ENCODE data around the gene ADGRE3.

Gene ADGRE3

GRCh38 chr19:14689598-14690503 is 15.2 kb upstream of the ADGRE3 start, which contains the start of gene ZNF333:
Gene ZNF333 (plus strand): TSS chr19:14690048. CDS start chr19:14693492, 3,444 bp downstream.
- Histone ChIP-seq H3K27ac (ENCODE audit: low read depth, low read length) (peak within 1 kb of the TSS; percentile 90; the same call in 1 of the 2 replicates), H3K9me3 (ENCODE audit: control insufficient read depth, insufficient read depth, low read depth, low read length) (0 out of 2 replicates have a peak, but pooled peaks cover 2% of the 10 kb centered on the region), H3K27me3 (ENCODE audit: control insufficient read depth, insufficient read depth, low read length) (no peaks in the 10 kb centered on the region), H3K4me3 (ENCODE audit: low read depth, low read length) (peak within 1 kb of the TSS; percentile 73), H3K36me3 (ENCODE audit: control insufficient read depth, insufficient read depth, low read length) (peaks cover 5% of the 10 kb centered on the region), H3K9ac (ENCODE audit: low read length) (peak within 1 kb of the TSS; percentile 89), H3K4me1 (ENCODE audit: control insufficient read depth, insufficient read depth, low read length) (peaks cover 5% of the 10 kb centered on the region; the same call in 1 of the 2 replicates)

GRCh38 chr19:14686411-14686810 is 11.8 kb upstream of the ADGRE3 start:
- H3K36me3 ChIP-seq (ENCODE audit: control insufficient read depth, insufficient read depth, low read length): no peaks in the 10 kb centered on the region
- peaks cover 7% of the 10 kb centered on the region; the same call in 1 of the 2 replicates for H3K27me3 ChIP-seq (ENCODE audit: control insufficient read depth, insufficient read depth, low read length)
- H3K4me3 ChIP-seq (ENCODE audit: low read depth, low read length): no peak overlapping the region
- H3K27ac ChIP-seq (ENCODE audit: low read depth, low read length): no peak overlapping the region
- no peak overlapping the region for H3K9ac ChIP-seq (ENCODE audit: low read length)
- peaks cover 5% of the 10 kb centered on the region; the same call in 1 of the 2 replicates for H3K4me1 ChIP-seq (ENCODE audit: control insufficient read depth, insufficient read depth, low read length)
- H3K9me3 ChIP-seq (ENCODE audit: control insufficient read depth, insufficient read depth, low read depth, low read length): 0 out of 2 replicates have a peak, but pooled peaks cover 2% of the 10 kb centered on the region

GRCh38 chr19:14683439-14683838 is 8.8 kb upstream of the ADGRE3 start:
- H3K9ac ChIP-seq (ENCODE audit: low read length): no peak overlapping the region
- H3K4me3 ChIP-seq (ENCODE audit: low read depth, low read length): no peak overlapping the region
- peaks cover 10% of the 10 kb centered on the region; the same call in 1 of the 2 replicates for H3K27me3 ChIP-seq (ENCODE audit: control insufficient read depth, insufficient read depth, low read length)
- H3K36me3 ChIP-seq (ENCODE audit: control insufficient read depth, insufficient read depth, low read length): no peaks in the 10 kb centered on the region
- H3K9me3 ChIP-seq (ENCODE audit: control insufficient read depth, insufficient read depth, low read depth, low read length): 0 out of 2 replicates have a peak, but pooled peaks cover 2% of the 10 kb centered on the region
- H3K4me1 ChIP-seq (ENCODE audit: control insufficient read depth, insufficient read depth, low read length): no peaks in the 10 kb centered on the region
- H3K27ac ChIP-seq (ENCODE audit: low read depth, low read length): no peak overlapping the region

GRCh38 chr19:14682084-14682483 is 7.4 kb upstream of the ADGRE3 start:
- Histone ChIP-seq H3K27me3 (ENCODE audit: control insufficient read depth, insufficient read depth, low read length) (peaks cover 10% of the 10 kb centered on the region; the same call in 1 of the 2 replicates), H3K4me1 (ENCODE audit: control insufficient read depth, insufficient read depth, low read length) (no peaks in the 10 kb centered on the region)

GRCh38 chr19:14678199-14678598 is 3.6 kb upstream of the ADGRE3 start:
- Histone ChIP-seq H3K9me3 (ENCODE audit: control insufficient read depth, insufficient read depth, low read depth, low read length) (no peaks in the 10 kb centered on the region), H3K36me3 (ENCODE audit: control insufficient read depth, insufficient read depth, low read length) (no peaks in the 10 kb centered on the region), H3K27ac (ENCODE audit: low read depth, low read length) (no peak overlapping the region), H3K9ac (ENCODE audit: low read length) (no peak overlapping the region), H3K4me3 (ENCODE audit: low read depth, low read length) (no peak overlapping the region), H3K27me3 (ENCODE audit: control insufficient read depth, insufficient read depth, low read length) (peaks cover 19% of the 10 kb centered on the region), H3K4me1 (ENCODE audit: control insufficient read depth, insufficient read depth, low read length) (no peaks in the 10 kb centered on the region)

More at GRCh38 chr19:14682084-14682483, 7.4 kb upstream of the ADGRE3 start:
- H3K9ac ChIP-seq (ENCODE audit: low read length): no peak overlapping the region
- no peaks in the 10 kb centered on the region for H3K36me3 ChIP-seq (ENCODE audit: control insufficient read depth, insufficient read depth, low read length)
- no peak overlapping the region for H3K4me3 ChIP-seq (ENCODE audit: low read depth, low read length)
- 0 out of 2 replicates have a peak, but pooled peaks cover 2% of the 10 kb centered on the region for H3K9me3 ChIP-seq (ENCODE audit: control insufficient read depth, insufficient read depth, low read depth, low read length)
- no peak overlapping the region for H3K27ac ChIP-seq (ENCODE audit: low read depth, low read length)

- no peak overlapping the region for H3K4me3 ChIP-seq (ENCODE audit: low read depth, low read length)
- no peaks in the 10 kb centered on the region for H3K36me3 ChIP-seq (ENCODE audit: control insufficient read depth, insufficient read depth, low read length)
- H3K9ac ChIP-seq (ENCODE audit: low read length): no peak overlapping the region
- no peaks in the 10 kb centered on the region for H3K4me1 ChIP-seq (ENCODE audit: control insufficient read depth, insufficient read depth, low read length)
- H3K27me3 ChIP-seq (ENCODE audit: control insufficient read depth, insufficient read depth, low read length): peaks cover 26% of the 10 kb centered on the region
- H3K9me3 ChIP-seq (ENCODE audit: control insufficient read depth, insufficient read depth, low read depth, low read length): no peaks in the 10 kb centered on the region
- H3K27ac ChIP-seq (ENCODE audit: low read depth, low read length): no peak overlapping the region
Observed at GRCh38 chr19:14677464-14677863, 2.8 kb upstream of the ADGRE3 start.

GRCh38 chr19:14676762-14677161 is 2.1 kb upstream of the ADGRE3 start:
- Histone ChIP-seq H3K4me3 (ENCODE audit: low read depth, low read length) (no peak overlapping the region), H3K36me3 (ENCODE audit: control insufficient read depth, insufficient read depth, low read length) (no peaks in the 10 kb centered on the region), H3K27ac (ENCODE audit: low read depth, low read length) (no peak overlapping the region), H3K9me3 (ENCODE audit: control insufficient read depth, insufficient read depth, low read depth, low read length) (no peaks in the 10 kb centered on the region), H3K4me1 (ENCODE audit: control insufficient read depth, insufficient read depth, low read length) (no peaks in the 10 kb centered on the region), H3K27me3 (ENCODE audit: control insufficient read depth, insufficient read depth, low read length) (peaks cover 25% of the 10 kb centered on the region), H3K9ac (ENCODE audit: low read length) (no peak overlapping the region)

- Histone ChIP-seq H3K36me3 (ENCODE audit: control insufficient read depth, insufficient read depth, low read length) (no peaks in the 10 kb centered on the region), H3K27ac (ENCODE audit: low read depth, low read length) (no peak overlapping the region), H3K9me3 (ENCODE audit: control insufficient read depth, insufficient read depth, low read depth, low read length) (0 out of 2 replicates have a peak, but pooled peaks cover 6% of the 10 kb centered on the region), H3K4me3 (ENCODE audit: low read depth, low read length) (no peak overlapping the region), H3K27me3 (ENCODE audit: control insufficient read depth, insufficient read depth, low read length) (peaks cover 29% of the 10 kb centered on the region), H3K4me1 (ENCODE audit: control insufficient read depth, insufficient read depth, low read length) (no peaks in the 10 kb centered on the region), H3K9ac (ENCODE audit: low read length) (no peak overlapping the region)
Observed at GRCh38 chr19:14673088-14673487, 1.6 kb downstream of the ADGRE3 start.

- Histone ChIP-seq H3K36me3 (ENCODE audit: control insufficient read depth, insufficient read depth, low read length) (no peaks in the 10 kb centered on the region), H3K9ac (ENCODE audit: low read length) (no peak overlapping the region), H3K27ac (ENCODE audit: low read depth, low read length) (no peak overlapping the region), H3K27me3 (ENCODE audit: control insufficient read depth, insufficient read depth, low read length) (peaks cover 29% of the 10 kb centered on the region), H3K4me3 (ENCODE audit: low read depth, low read length) (no peak overlapping the region), H3K4me1 (ENCODE audit: control insufficient read depth, insufficient read depth, low read length) (no peaks in the 10 kb centered on the region), H3K9me3 (ENCODE audit: control insufficient read depth, insufficient read depth, low read depth, low read length) (0 out of 2 replicates have a peak, but pooled peaks cover 6% of the 10 kb centered on the region)
Observed at GRCh38 chr19:14672188-14672872, 2.3 kb downstream of the ADGRE3 start.

GRCh38 chr19:14670408-14670807 is 4.2 kb downstream of the ADGRE3 start:
- H3K27ac ChIP-seq (ENCODE audit: low read depth, low read length): no peak overlapping the region
- no peak overlapping the region for H3K4me3 ChIP-seq (ENCODE audit: low read depth, low read length)
- H3K27me3 ChIP-seq (ENCODE audit: control insufficient read depth, insufficient read depth, low read length): peaks cover 29% of the 10 kb centered on the region
- H3K4me1 ChIP-seq (ENCODE audit: control insufficient read depth, insufficient read depth, low read length): no peaks in the 10 kb centered on the region
- H3K9ac ChIP-seq (ENCODE audit: low read length): no peak overlapping the region
- H3K9me3 ChIP-seq (ENCODE audit: control insufficient read depth, insufficient read depth, low read depth, low read length): 0 out of 2 replicates have a peak, but pooled peaks cover 6% of the 10 kb centered on the region
- no peaks in the 10 kb centered on the region for H3K36me3 ChIP-seq (ENCODE audit: control insufficient read depth, insufficient read depth, low read length)

Measured in HUES6 (cell line).